GM19438 (cell line): Measurements from ENCODE around the gene LYSET.
"Not testable (repeated sequence)": the region's sequence is repeated elsewhere in the genome, so short reads cannot be mapped to it uniquely, and the experiment has no call there.

Experiments used
- ATAC-seq: cut with Tn5 transposase; IDR thresholded peaks from one replicate; pipeline ENCODE4 v1.9.1; 2021; ENCODE audit warnings: low read depth; ENCODE audit not compliant: unreplicated experiment

LYSET gene

GRCh38 chr14:93165271-93166265 lies 19.5 kb upstream of the LYSET start:
- not testable (repeated sequence) for ATAC-seq

DNA sequence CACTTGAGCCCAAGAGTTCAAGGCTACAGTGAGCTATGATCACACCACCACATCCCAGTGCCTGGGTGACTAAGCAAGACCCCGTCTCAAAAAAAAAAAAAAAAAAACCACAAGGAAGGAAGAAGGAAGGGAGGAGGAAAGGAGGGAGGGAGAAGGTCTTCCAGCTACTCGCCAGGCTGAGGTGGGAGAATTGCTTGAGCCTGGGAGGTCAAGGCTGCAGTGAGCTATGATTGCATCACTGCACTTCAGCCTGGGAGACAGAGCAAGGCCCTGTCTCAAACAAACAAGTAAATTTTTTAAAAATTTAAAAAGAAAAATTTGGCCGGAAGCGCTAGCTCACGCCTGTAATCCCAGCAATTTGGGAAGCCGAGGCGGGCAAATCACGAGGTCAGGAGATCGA lies 16.5 kb upstream of the LYSET start:
- ATAC-seq = not testable (repeated sequence)

GRCh38 chr14:93169619-93170018 lies 15.5 kb upstream of the LYSET start:
- not testable (repeated sequence) for ATAC-seq

- not testable (repeated sequence) for ATAC-seq
These were observed 15.0 kb upstream of the LYSET start for GRCh38 chr14:93170141-93170540.

- no peak for ATAC-seq
These were observed 13.7 kb upstream of the LYSET start for GRCh38 chr14:93171376-93171775.

GRCh38 chr14:93173943-93174395 lies 11.1 kb upstream of the LYSET start:
- ATAC-seq = no peak

DNA sequence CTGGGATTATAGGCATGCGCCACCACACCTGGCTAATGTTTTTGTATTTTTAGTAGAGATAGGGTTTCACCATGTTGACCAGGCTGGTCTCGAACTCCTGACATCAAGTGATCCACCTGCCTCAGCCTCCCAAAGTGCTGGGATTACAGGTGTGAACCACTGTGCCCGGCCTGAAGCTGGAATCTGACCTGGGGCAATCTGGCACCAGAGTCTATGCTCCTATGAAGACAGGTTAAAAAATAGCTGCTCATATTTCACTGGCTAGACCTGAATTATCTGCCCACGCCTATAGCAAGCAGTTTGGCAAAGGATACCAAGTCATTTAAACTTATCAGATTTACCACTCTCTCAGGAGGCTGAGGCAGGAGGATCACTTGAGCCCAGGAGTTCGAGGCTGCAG lies 10.4 kb upstream of the LYSET start:
- ATAC-seq = not testable (repeated sequence)

- no peak for ATAC-seq
These were observed 9.6 kb upstream of the LYSET start for GRCh38 chr14:93175492-93175891.

DNA sequence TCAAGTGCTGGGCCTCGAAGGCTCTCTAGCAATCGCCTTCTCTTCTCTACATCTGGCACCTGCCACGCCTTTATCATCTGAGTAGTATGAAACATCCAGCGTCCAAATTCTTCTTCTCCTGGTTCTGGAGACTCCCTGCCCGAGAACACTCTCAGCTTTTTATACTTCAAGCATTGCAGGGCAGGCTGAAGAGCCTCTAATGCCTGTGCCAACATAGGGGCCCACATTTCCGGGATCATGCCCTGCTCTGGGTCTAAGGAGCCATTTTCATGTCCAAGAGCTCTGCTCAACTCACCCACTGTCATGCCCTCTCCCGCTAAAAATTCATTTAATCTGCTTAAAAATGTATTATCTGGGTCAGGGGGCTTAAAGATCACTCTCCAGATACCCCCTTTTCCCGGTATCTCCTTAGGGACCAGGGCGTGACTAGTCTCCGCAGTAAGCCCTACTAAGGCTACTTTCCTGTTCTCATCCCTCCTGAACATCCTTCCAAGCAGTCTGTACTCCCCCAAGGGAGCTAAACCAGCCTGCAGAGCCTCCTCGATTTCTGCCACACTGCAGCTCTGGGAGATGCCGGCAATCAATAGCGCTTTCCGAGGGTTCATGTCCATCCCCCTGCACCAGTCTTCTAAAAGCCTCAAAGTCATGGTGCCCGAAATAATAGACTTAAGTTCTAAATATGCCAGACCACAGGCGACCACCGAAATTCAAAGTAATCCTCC lies 1.4 kb upstream of the LYSET start:
- ATAC-seq = no peak

DNA sequence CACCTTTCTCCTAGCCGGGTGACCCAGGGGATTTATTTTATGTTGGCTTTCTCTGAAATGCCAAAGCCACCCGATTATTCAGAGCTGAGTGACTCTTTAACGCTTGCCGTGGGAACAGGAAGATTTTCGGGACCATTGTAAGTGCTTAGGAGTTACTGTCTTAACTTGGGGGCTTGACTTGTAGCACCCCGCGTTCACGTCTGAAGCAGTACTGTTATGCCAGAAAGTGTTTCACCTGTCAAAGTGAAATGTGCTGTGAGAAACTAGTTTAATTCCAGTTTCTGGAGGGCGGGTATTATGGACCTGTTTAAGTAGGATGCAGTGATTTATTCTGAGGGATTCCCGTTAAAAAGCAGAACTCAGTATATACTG lies 218 bp downstream of the LYSET start:
- ATAC-seq = no peak

DNA sequence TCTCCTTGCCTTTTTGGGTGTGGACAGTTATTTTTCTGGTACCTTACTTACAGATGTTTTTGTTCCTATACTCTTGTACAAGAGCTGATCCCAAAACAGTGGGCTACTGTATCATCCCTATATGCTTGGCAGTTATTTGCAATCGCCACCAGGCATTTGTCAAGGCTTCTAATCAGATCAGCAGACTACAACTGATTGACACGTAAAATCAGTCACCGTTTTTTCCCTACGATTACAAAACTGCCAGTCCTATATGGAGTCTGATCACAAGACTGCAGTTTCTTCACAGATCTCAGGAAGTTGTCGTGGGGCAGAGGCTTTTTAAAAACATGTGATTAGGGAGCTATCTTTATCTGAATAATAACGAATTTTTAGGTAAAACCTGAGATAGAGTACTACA lies 1.3 kb downstream of the LYSET start:
- no peak for ATAC-seq

DNA sequence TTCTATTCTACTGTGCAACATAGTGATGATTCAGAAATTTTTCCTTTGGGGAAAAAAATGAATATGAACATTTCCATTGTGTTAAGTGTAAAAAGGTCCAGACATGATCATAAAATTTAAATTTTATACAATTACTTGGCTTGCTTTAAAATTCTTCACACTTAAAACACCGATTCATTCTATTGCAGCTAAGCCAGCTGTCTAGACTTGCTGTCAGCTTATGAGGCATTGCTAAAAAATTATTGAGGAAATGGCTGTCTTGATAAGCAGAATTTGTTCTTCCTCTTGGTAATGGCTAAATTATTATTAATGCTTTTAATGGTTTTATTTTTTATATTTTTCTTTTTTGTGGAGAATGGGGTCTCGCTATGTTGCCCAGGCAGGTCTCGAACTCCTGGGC lies 1.8 kb downstream of the LYSET start:
- no peak for ATAC-seq

DNA sequence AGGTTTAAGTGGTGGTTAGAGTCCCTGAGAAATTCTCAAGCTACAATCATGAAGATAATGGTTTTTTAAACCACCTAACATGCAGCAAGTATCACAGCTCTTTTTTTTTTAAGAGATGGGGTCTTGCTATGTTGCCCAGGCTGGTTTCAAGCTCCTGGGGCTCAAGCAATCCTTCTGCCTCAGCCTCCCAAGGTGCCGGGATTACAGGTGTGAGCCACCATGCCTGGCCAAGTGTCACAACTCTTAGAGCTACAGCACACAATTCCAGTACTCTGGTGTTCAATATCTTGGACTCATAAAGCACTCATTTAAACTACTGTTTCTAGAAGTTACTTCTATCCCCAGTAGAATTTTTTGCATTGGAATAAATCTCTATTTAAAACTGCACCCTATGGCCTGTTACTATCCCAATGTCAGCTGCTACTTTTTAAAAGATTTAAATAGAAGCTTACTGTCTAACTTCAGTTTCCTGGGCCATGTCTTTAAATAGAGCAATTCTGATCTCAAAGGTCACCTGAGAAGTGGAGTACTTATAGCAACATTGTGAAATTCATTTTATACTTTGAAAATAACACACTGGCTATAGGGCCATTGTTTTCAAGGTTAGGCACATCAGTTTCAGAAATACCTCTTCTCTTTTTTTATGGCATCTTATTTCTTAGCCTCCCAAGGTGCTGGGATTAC lies 10.3 kb downstream of the LYSET start:
- no peak for ATAC-seq

- ATAC-seq = no peak
These were observed 13.9 kb downstream of the LYSET start for GRCh38 chr14:93199031-93199430.

- ATAC-seq = no peak
These were observed 15.4 kb downstream of the LYSET start for GRCh38 chr14:93200553-93200952.

DNA sequence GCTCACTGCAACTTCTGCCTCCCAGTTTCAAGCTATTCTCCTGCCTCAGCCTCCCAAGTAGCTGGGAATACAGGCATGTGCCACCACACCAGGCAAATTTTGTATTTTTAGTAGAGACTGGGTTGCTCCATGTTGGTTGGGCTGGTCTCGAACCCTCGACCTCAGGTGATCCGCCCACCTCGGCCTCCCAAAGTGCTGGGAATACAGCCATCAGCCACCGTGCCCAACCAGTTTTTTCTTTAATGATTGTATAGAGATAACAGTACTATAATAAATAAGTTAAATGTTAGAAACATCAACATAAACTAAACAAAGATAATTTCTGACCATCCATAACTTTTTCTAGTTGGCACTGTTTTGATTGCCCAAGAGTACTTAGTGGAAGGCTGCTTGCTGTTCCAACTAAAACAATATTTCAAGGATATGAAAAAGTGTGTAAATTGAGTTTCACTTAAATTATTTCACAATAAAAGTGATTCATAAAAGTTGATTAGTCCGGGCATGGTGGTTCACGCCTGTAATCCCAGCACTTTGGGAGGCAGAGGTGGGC lies 16.1 kb downstream of the LYSET start:
- no peak for ATAC-seq

- ATAC-seq = peak; percentile 69
These were observed 21.8 kb downstream of the LYSET start, which contains the start of the genes GON7 and UBR7 for GRCh38 chr14:93206793-93207467. Gene GON7, minus strand, starts transcription at chr14:93207065. Its CDS starts 28 bp downstream, at chr14:93207037. Gene UBR7, plus strand, starts transcription at chr14:93207256. Its CDS starts 36 bp downstream, at chr14:93207292.

GRCh38 chr14:93207468-93208308 lies 22.6 kb downstream of the LYSET start:
- peak; percentile 40 for ATAC-seq

- ATAC-seq = peak; percentile 64
These were observed 27.3 kb downstream of the LYSET start for GRCh38 chr14:93212432-93212831.
